HCT116 (cell line): ENCODE results near the gene NDC1. TPM values are rescaled to one million over a fixed set of nuclear protein-coding genes. Genes with fewer than 3 reads are reported as not detected.

Source experiments
- ATAC-seq: fragments of 200-7000 bp; cut with Tn5 transposase; 2 replicates; pipeline ENCODE4 v1.9.1; 2020; ENCODE audit warnings: mild to moderate bottlenecking, moderate library complexity
- BruUV-seq: library from RNA; stranded (reverse); fragments of 400-500 nt; replicated peaks from 2 replicates; lab custom pipeline; 2021; lab: Mats Ljungman, UMichigan
- CTCF ChIA-PET: fragments of 300-600 bp; sonication (Branson Sonifier 250); formaldehyde crosslinking; loops from one replicate; lab custom pipeline; 2021; ENCODE audit warnings: antibody characterized with exemption; lab: Charles Lee
- POLR2A ChIA-PET: fragments of 300-600, 350-600 bp; sonication (Branson Sonifier 250); formaldehyde crosslinking; loops from one replicate; lab custom pipeline; 2021; ENCODE audit warnings: antibody characterized with exemption; lab: Charles Lee
- RAD21 ChIA-PET, 2 experiments: fragments of 300-600 bp; sonication (Branson Sonifier 250); formaldehyde crosslinking; loops; one replicate each; lab custom pipeline; 2023; ENCODE audit warnings: low total read pairs in 2 of 2; ENCODE audit not compliant: uncharacterized antibody in 2 of 2, unreplicated experiment in 2 of 2, low non-redundant PET in 1 of 2; lab: Charles Lee
- DNase-seq: peaks from one replicate; pipeline ENCODE4 v3.0.0-alpha.2; 2010; ENCODE audit warnings: low read depth, low spot score
- H2AFZ ChIP-seq: fragments of 200-600 bp; shearing (Covaris generic), sonication (generic); 2 replicates; pipeline ENCODE4 v1.6.1; 2017; ENCODE audit warnings: low read depth, mixed run types, mixed read lengths, antibody characterized with exemption, low read length; ENCODE audit not compliant: poor library complexity, severe bottlenecking
- H3K27ac ChIP-seq: 2 replicates; pipeline ENCODE4 v1.5.1; 2012; ENCODE audit warnings: low read depth, low read length
- H3K27me3 ChIP-seq: fragments of 200-600 bp; sonication (generic); 2 replicates; pipeline ENCODE4 v1.6.1; 2016; ENCODE audit warnings: mixed run types, low read length, mixed read lengths; ENCODE audit not compliant: insufficient read depth
- H3K36me3 ChIP-seq, 2 experiments: fragments of 200-500 bp in 1 of 2; fragments of 200-600 bp in 1 of 2; sonication (Bioruptor generic) in 1 of 2; sonication (generic) in 1 of 2; 2 replicates each; pipeline versions ENCODE4 v1.5.1 to v1.6.1; 2014 to 2016; ENCODE audit warnings: low read length in 2 of 2, inconsistent platforms in 1 of 2, mixed read lengths in 1 of 2, mixed run types in 1 of 2; ENCODE audit not compliant: insufficient read depth in 2 of 2, control insufficient read depth in 1 of 2
- H3K4me1 ChIP-seq, 2 experiments: fragments of 200-600 bp in 1 of 2; sonication (generic) in 1 of 2; 2 replicates each; pipeline versions ENCODE4 v1.5.1 to v1.6.1; 2012 to 2017; ENCODE audit warnings: low read length in 2 of 2, inconsistent platforms in 1 of 2, mild to moderate bottlenecking in 1 of 2, mixed read lengths in 1 of 2, mixed run types in 1 of 2, moderate library complexity in 1 of 2; ENCODE audit not compliant: insufficient read depth in 2 of 2, control insufficient read depth in 1 of 2
- H3K4me2 ChIP-seq: fragments of 200-600 bp; sonication (generic); 2 replicates; pipeline ENCODE4 v1.6.1; 2017; ENCODE audit warnings: mixed run types, low read length, mixed read lengths
- H3K4me3 ChIP-seq, 2 experiments: fragments of 200-600 bp in 1 of 2; sonication (generic) in 1 of 2; replicated peaks in 1 of 2; 2 replicates each; pipeline ENCODE4 v1.5.1; 2011 to 2016; ENCODE audit warnings: low read length in 2 of 2, control low read depth in 1 of 2, low read depth in 1 of 2, mild to moderate bottlenecking in 1 of 2, mixed read lengths in 1 of 2, mixed run types in 1 of 2
- H3K79me2 ChIP-seq: fragments of 200-600 bp; sonication (generic); 2 replicates; pipeline ENCODE4 v1.6.1; 2017; ENCODE audit warnings: mild to moderate bottlenecking, mixed run types, low read length, moderate library complexity, mixed read lengths; ENCODE audit not compliant: insufficient read depth
- H3K9ac ChIP-seq: fragments of 200-600 bp; sonication (generic); 2 replicates; pipeline ENCODE4 v1.6.1; 2016; ENCODE audit warnings: low read length, mixed read lengths
- H3K9me2 ChIP-seq: fragments of 200-600 bp; sonication (generic), shearing (Covaris generic); 2 replicates; pipeline ENCODE4 v1.6.1; 2017; ENCODE audit warnings: mixed run types, mild to moderate bottlenecking, moderate library complexity; ENCODE audit not compliant: insufficient read depth
- H3K9me3 ChIP-seq, 2 experiments: fragments of 200-500 bp in 1 of 2; fragments of 200-600 bp in 1 of 2; sonication (Bioruptor generic) in 1 of 2; sonication (generic) in 1 of 2; 2 replicates each; pipeline ENCODE4 v1.6.1; 2014 to 2017; ENCODE audit warnings: low read length in 2 of 2, mixed read lengths in 2 of 2, inconsistent platforms in 1 of 2, low read depth in 1 of 2, mild to moderate bottlenecking in 1 of 2, mixed run types in 1 of 2, moderate library complexity in 1 of 2; ENCODE audit not compliant: control insufficient read depth in 1 of 2, insufficient read depth in 1 of 2
- H4K20me1 ChIP-seq: fragments of 200-600 bp; sonication (generic), shearing (Covaris generic); 2 replicates; pipeline ENCODE4 v1.6.1; 2017; ENCODE audit warnings: mixed run types, mild to moderate bottlenecking, moderate library complexity; ENCODE audit not compliant: insufficient read depth
- CEBPB ChIP-seq: IDR thresholded peaks from 2 replicates; pipeline ENCODE4 v1.6.1; 2012; ENCODE audit warnings: low read depth
- CTCF ChIP-seq, 3 experiments: fragments of 200-600 bp in 1 of 3; sonication (generic) in 1 of 3; IDR thresholded peaks in 2 of 3; conservative IDR thresholded peaks in 1 of 3; 2 replicates each; pipeline ENCODE4 v1.5.1; 2012 to 2017; ENCODE audit warnings: low read depth in 2 of 3, low read length in 2 of 3, antibody characterized with exemption in 1 of 3, borderline replicate concordance in 1 of 3, control low read depth in 1 of 3, mild to moderate bottlenecking in 1 of 3, mixed read lengths in 1 of 3, mixed run types in 1 of 3, moderate library complexity in 1 of 3; ENCODE audit not compliant: insufficient read depth in 1 of 3
- EZH2 ChIP-seq: fragments of 200-600 bp; sonication (generic); IDR thresholded peaks from 2 replicates; pipeline ENCODE4 v1.6.1; 2017; ENCODE audit warnings: antibody characterized with exemption, mixed run types
- JUND ChIP-seq: IDR thresholded peaks from 2 replicates; pipeline ENCODE4 v1.6.1; 2012
- RAD21 ChIP-seq: IDR thresholded peaks from 2 replicates; pipeline ENCODE4 v1.6.1; 2012; ENCODE audit warnings: low read depth, mild to moderate bottlenecking
- REST ChIP-seq: IDR thresholded peaks from 2 replicates; pipeline ENCODE4 v1.6.1; 2012; ENCODE audit warnings: low read depth
- SIN3A ChIP-seq: IDR thresholded peaks from 2 replicates; pipeline ENCODE4 v1.6.1; 2012; ENCODE audit warnings: low read depth
- SRF ChIP-seq: IDR thresholded peaks from 2 replicates; pipeline ENCODE4 v1.6.1; 2012; ENCODE audit warnings: low read depth
- YY1 ChIP-seq: IDR thresholded peaks from 2 replicates; pipeline ENCODE4 v1.6.1; 2011; ENCODE audit warnings: low read length, low read depth, moderate library complexity, mild to moderate bottlenecking; ENCODE audit not compliant: insufficient replicate concordance; ENCODE audit errors: extremely low read depth
- intact Hi-C: fragments of 100-400 bp; cut with micrococcal nuclease; formaldehyde crosslinking; loops from 2 replicates; pipeline ENCODE4 v1.10.0; 2022
- total RNA-seq: library from RNA; stranded (reverse); gene quantifications from one replicate; pipeline ENCODE4 v1.2.1, GENCODE V29; 2021; ENCODE audit not compliant: unreplicated experiment

The NDC1 gene
- total RNA-seq, 1 experiment from 2014 or later, result 54.7 TPM

- BruUV-seq, result no TSS peak
- Histone ChIP-seq H3K9ac (no peak overlapping the region), H2AFZ (no peak overlapping the region), H3K9me2 (no peaks in the 10 kb centered on the region), H3K79me2 (no peaks in the 10 kb centered on the region; the same call in 1 of the 2 replicates), H3K4me3 (no peak overlapping the region), H3K27ac (no peak overlapping the region), H3K4me2 (no peak overlapping the region), H3K27me3 (no peaks in the 10 kb centered on the region), H4K20me1 (no peaks in the 10 kb centered on the region), H3K4me1 (no peaks in the 10 kb centered on the region), H3K36me3 (peaks cover 19 to 53% of the 10 kb centered on the region in 2 experiments), H3K9me3 (no peaks in the 10 kb centered on the region)
- intact Hi-C loops, result no loop called here
- TF ChIP-seq SRF, result no peak
- no peak for TF ChIP-seq RAD21
- no peak for TF ChIP-seq CTCF (IDR thresholded peaks at IDR 0.05 in 2 of 3, conservative IDR thresholded peaks at IDR 0.05 in 1 of 3; ENCODE audit: borderline replicate concordance in 1 of 3, insufficient read depth in 1 of 3, low read depth in 2 of 3, low read length in 2 of 3)
- TF ChIP-seq YY1, result no peak
- TF ChIP-seq SIN3A, result no peak
- no peak for TF ChIP-seq CEBPB
- no peak for TF ChIP-seq EZH2
- no peak for TF ChIP-seq JUND
- no peak for TF ChIP-seq REST
- POLR2A ChIA-PET, result no interaction called here
- RAD21 ChIA-PET, result interaction anchor here in 1 of 2 experiments (0.6 kb wide), 1 partner anchor 10 kb away, joined by 5 read pairs; no protein-coding TSS in a partner anchor
- DNase-seq (no peak), ATAC-seq (no peak)
- CTCF ChIA-PET, result no interaction called here
Measured at GRCh38 chr1:53800621-53801020, 37.5 kb downstream of the NDC1 start.
